NCI-H2196 treated with DMSO at 0.1 percent for 48 hours (cell line): ENCODE measurements around the gene CHN2.

Experiments used
- DNase-seq: peaks from one replicate; lab custom pipeline; 2025; ENCODE audit not compliant: unreplicated experiment; lab: John Stamatoyannopoulos, UW

Gene CHN2

DNA sequence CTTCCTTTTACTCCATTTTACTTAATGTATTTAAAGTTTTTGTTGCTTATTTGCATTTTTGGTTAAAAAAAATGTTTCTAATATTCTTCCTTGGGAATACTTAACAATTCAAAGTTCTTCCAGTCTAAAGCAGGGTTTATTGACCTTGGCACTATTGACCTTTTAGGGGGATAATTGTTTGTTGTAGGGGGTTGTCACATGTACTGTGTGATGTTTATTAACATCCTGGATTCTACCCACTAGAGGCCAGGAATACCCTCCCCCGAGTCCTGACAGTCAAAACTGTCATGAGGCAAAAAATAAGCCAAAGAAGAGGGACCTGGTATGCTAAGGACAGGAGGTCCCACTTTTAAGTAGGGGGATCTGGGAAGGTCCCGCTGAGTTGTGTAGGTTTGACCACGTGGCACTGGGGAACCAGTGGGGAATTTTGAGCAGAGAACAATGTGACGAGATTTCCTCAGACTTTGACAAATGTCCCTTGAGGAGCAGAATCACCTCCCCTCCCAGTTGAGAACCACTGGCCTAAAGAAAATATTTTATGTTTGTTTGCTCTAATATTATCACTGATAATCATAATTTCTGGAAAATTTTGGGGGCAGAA is 190.7 kb downstream of the CHN2 start:
- DNase-seq, result no peak

GRCh38 chr7:29386196-29386765 is 191.7 kb downstream of the CHN2 start:
- DNase-seq, result no peak

GRCh38 chr7:29391262-29391661 is 196.7 kb downstream of the CHN2 start:
- no peak for DNase-seq

GRCh38 chr7:29394321-29394720 is 199.7 kb downstream of the CHN2 start:
- no peak for DNase-seq

DNA sequence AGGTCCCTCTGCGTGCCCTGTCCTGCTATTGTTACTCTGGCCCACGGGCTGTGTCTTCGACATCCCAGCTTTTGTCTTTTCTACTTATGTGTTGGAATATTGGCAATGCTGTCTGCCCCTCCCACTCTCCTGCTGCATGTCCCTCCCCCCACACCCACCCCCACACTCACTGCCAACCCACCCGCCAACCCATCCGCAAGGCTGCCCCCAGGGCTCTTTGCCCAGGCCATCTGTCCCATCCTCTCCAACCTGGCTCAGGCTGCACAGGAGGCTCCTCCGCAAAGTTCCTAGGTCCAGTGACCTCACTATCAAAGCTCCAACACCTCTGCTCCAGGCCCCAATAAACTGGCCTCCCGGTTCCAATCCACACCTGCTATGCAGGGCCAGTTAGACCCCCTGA is 202.0 kb downstream of the CHN2 start:
- no peak for DNase-seq

DNA sequence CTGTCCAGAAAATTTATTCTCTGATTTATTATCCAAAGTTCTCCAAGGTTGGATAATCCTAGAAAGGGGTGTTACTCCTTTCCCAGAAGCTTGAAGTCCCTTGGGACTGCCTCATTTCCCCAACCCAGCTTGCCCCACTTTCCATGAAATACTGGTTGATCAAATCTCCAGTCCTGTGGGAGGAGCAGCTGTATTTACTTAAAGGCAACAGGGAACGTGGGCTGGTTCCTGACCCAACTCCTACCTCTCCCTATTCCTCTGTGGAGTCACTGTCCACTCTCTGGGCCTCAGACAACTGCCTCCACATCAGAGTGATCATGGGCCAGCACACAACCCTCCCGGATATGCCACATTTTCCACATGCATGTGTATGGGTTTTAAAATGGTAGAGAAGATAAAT is 202.8 kb downstream of the CHN2 start:
- no peak for DNase-seq

- no peak for DNase-seq
Observed at GRCh38 chr7:29398011-29398410, 203.4 kb downstream of the CHN2 start.

GRCh38 chr7:29400437-29400836 is 205.9 kb downstream of the CHN2 start:
- no peak for DNase-seq

- no peak for DNase-seq
Observed at GRCh38 chr7:29401769-29402168, 207.2 kb downstream of the CHN2 start.

GRCh38 chr7:29405891-29406290 is 211.3 kb downstream of the CHN2 start:
- DNase-seq, result no peak

DNA sequence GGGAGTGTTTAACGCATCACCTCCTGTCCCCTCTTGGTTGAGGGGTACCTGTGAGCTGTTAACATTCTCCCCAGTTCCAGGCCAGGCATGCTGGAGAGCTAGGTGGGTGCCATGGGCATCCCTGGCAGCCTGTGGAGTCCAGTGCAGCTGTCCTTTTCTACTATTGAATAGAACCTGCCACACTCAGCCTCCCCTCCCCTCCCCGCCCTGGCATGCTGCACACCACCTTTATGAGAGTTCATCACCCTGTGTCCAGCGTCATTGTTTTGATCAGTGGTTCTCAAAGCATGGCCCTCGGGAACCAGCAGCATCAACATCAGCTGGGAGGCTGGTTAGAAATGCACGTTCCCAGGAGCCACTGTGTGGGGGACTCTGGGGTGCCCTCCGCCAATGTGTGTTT is 211.8 kb downstream of the CHN2 start:
- DNase-seq, result no peak

- peak; percentile 42 for DNase-seq
Observed at GRCh38 chr7:29408841-29409243, 214.3 kb downstream of the CHN2 start.

DNA sequence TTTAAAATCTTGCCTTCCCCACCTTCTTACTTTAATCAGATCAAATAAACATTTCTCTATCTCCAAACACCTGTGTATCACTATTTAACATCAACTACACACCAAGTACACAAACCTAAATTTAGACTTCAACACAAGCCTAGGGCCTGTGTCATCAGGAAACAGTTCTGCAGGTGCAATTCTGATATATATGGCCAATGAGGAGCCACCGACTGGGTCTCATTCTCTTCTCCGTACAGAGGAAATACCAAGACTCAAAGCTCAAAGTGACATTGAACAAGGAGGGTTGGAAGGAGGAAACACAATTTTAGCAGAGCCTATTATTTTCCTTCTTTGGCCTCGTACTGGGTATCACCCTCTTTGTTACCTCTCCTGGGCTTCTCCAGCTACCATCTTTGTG is 216.4 kb downstream of the CHN2 start:
- DNase-seq, result no peak

DNA sequence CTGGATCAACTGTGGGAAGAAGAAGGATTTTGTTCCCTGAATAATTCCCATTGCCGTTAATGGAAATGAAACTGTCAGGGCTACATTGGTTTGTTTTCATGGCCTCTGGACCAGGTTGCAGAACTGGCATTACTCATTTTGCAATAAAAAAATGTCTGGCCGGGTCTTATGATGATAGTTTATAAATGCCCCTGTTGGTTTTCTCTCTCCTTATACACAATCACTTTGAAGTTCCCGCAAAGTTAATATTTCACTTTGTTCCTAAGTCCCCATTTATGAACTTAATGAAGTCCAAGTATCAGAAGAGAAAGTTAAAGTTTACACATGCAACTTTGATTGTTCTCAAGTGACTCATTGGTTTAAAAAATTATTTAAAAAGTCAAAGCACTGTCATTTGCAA is 218.3 kb downstream of the CHN2 start:
- no peak for DNase-seq

DNA sequence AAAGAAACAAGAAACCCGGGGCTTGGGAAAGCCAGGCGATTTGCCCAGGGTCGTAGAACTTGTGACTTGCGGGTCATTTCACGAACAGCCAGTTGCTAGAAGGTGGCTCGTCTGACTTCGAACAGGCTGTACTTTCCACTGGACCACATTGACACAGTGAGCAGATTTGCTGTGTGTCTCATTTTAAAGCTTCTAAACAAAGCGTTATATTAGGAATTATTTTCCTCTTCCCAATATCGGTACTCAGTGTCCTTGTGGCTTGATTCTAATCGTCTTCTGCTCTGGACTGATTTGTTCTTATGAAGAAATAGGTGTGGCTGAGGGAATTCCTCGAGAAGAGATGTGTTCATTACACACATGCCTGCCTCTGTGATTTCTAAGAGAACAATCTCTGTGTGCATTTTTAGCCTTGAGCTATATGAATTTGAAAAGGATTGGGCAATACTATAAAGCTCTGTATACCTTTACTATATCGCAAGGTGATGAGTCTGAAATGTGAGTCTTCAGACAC is 219.1 kb downstream of the CHN2 start:
- DNase-seq, result no peak

- no peak for DNase-seq
Observed at GRCh38 chr7:29414216-29414615, 219.6 kb downstream of the CHN2 start.

GRCh38 chr7:29415215-29415614 is 220.6 kb downstream of the CHN2 start:
- no peak for DNase-seq

GRCh38 chr7:29416276-29416937 is 221.8 kb downstream of the CHN2 start:
- DNase-seq, result no peak

- DNase-seq, result no peak
Observed at GRCh38 chr7:29416938-29417305, 222.3 kb downstream of the CHN2 start.

DNA sequence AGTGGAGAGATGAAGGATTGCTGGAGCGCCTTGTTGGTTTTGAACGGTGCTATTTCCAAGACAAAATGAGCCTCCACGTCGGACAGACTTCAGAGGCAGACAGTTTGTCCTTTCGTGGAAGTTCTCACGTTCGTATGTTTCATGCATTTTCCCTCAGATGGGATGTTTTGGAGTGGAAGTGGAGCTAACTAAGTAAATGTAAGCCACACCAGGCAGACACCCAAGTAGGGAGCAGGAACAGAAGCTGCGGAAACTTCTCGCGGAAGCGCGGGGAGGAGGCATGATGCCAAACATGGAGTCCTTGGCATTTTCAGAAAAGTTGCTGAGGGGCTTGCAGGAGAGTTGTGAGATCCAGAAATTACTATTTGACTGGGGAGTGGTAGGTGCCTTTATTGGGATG is 223.5 kb downstream of the CHN2 start:
- no peak for DNase-seq

DNA sequence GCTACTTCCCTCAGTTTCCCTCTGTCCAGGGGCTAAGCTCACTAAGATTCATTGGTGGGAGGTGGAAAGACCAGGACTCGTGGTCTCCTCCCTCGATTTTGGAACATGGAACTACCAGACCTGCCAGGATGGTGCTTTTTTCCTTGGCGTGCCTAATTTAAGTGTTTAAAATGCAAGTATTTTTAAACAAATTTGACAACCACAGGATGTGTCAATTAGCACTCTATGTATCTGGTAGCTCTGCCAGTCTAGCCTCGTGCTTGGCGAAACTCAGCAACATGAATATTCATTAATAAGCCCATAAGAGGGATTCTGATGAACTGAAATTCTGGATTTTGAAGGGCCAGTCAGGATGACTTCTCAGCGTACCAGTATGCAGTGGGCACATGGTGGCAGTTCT is 224.1 kb downstream of the CHN2 start:
- DNase-seq, result no peak

DNA sequence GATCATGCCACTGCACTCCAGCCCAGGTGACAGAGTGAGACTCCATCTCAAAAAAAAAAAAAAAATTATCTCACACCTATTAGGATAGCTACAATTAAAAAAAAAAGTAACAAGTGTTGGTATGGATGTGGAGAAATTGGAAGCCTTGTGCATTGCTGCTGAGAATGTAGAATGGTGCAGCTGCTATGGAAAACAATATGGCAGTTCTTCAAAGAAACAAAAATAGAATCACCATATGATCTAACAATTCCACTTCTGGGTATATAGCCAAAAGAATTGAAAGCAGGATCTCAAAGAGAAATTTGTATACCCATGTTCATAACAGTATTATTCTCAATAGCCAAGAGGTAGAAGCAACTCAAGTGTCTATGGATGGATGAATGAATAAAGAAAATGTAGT is 225.4 kb downstream of the CHN2 start:
- no peak for DNase-seq
